SK-N-SH (cell line): Measurements from ENCODE around the gene ADTRP. TPM values are rescaled to one million over a fixed set of nuclear protein-coding genes. Genes with fewer than 3 reads are reported as not detected.

Source experiments
- CTCF ChIA-PET: fragments of 300-600, 350-600 bp; formaldehyde crosslinking; extraction: SDS; loops from one replicate; lab custom pipeline; 2021; lab: Yijun Ruan, JAX
- POLR2A ChIA-PET: fragments of 350-600 bp; sonication (Branson Sonifier 250); formaldehyde crosslinking; extraction: SDS; loops from one replicate; lab custom pipeline; 2020; ENCODE audit warnings: antibody characterized with exemption, inconsistent platforms; lab: Yijun Ruan, JAX
- DNase-seq: peaks from one replicate; pipeline ENCODE4 v3.0.0; 2012
- H2AFZ ChIP-seq: fragments of 200-600 bp; sonication (generic); 2 replicates; pipeline ENCODE4 v1.8.1; 2016; ENCODE audit warnings: antibody characterized with exemption, mild to moderate bottlenecking, low read depth
- H3F3A ChIP-seq: fragments of 200-600 bp; sonication (generic); replicated peaks from 2 replicates; pipeline ENCODE3; 2016; ENCODE audit warnings: antibody characterized with exemption, mild to moderate bottlenecking; ENCODE audit not compliant: insufficient read depth
- H3K27ac ChIP-seq, 2 experiments: fragments of 200-500 bp in 1 of 2; fragments of 200-600 bp in 1 of 2; sonication (Bioruptor generic) in 1 of 2; sonication (generic), shearing (Covaris generic) in 1 of 2; 2 replicates each; pipeline versions ENCODE4 v1.5.1 to v1.6.1; 2014 to 2016; ENCODE audit warnings: low read depth in 2 of 2, inconsistent platforms in 1 of 2, low read length in 1 of 2, mild to moderate bottlenecking in 1 of 2, mixed read lengths in 1 of 2
- H3K27me3 ChIP-seq: fragments of 200-600 bp; sonication (generic), shearing (Covaris generic); 2 replicates; pipeline ENCODE4 v1.6.1; 2016; ENCODE audit warnings: mixed run types; ENCODE audit not compliant: insufficient read depth
- H3K36me3 ChIP-seq, 2 experiments: fragments of 200-500 bp in 1 of 2; fragments of 200-600 bp in 1 of 2; sonication (Bioruptor generic) in 1 of 2; sonication (generic) in 1 of 2; replicated peaks in 1 of 2; 2 replicates each; pipeline versions ENCODE3 to v1.5.1; 2014 to 2016; ENCODE audit warnings: low read length in 1 of 2, mild to moderate bottlenecking in 1 of 2; ENCODE audit not compliant: insufficient read depth in 2 of 2, control insufficient read depth in 1 of 2
- H3K4me1 ChIP-seq, 2 experiments: fragments of 200-500 bp in 1 of 2; fragments of 200-600 bp in 1 of 2; sonication (Bioruptor generic) in 1 of 2; sonication (generic), shearing (Covaris generic) in 1 of 2; 2 replicates each; pipeline versions ENCODE4 v1.5.1 to v1.6.1; 2014 to 2016; ENCODE audit warnings: low read depth in 1 of 2, low read length in 1 of 2, mixed run types in 1 of 2; ENCODE audit not compliant: insufficient read depth in 2 of 2, control insufficient read depth in 1 of 2
- H3K4me2 ChIP-seq: fragments of 200-600 bp; sonication (generic), shearing (Covaris generic); 2 replicates; pipeline ENCODE4 v1.6.1; 2017; ENCODE audit warnings: mixed run types
- H3K4me3 ChIP-seq, 2 experiments: fragments of 200-500 bp in 1 of 2; fragments of 200-600 bp in 1 of 2; sonication (Bioruptor generic) in 1 of 2; sonication (generic), shearing (Covaris generic) in 1 of 2; 2 replicates each; pipeline versions ENCODE4 v1.5.1 to v1.8.1; 2014 to 2016; ENCODE audit warnings: low read depth in 2 of 2, inconsistent platforms in 1 of 2, low read length in 1 of 2, mild to moderate bottlenecking in 1 of 2, mixed read lengths in 1 of 2, moderate library complexity in 1 of 2
- H3K79me2 ChIP-seq: fragments of 200-600 bp; sonication (generic); 2 replicates; pipeline ENCODE4 v1.8.1; 2017; ENCODE audit warnings: mild to moderate bottlenecking; ENCODE audit not compliant: insufficient read depth
- H3K9ac ChIP-seq: fragments of 200-600 bp; sonication (generic); 2 replicates; pipeline ENCODE4 v1.6.1; 2017; ENCODE audit warnings: mixed run types
- H3K9me2 ChIP-seq: fragments of 200-600 bp; sonication (generic); 2 replicates; pipeline ENCODE4 v1.6.1; 2017; ENCODE audit warnings: mixed run types
- H3K9me3 ChIP-seq: fragments of 200-600 bp; sonication (generic); 2 replicates; pipeline ENCODE4 v1.6.1; 2017; ENCODE audit warnings: mixed run types, mild to moderate bottlenecking, moderate library complexity
- H4K20me1 ChIP-seq: fragments of 200-600 bp; sonication (generic); 2 replicates; pipeline ENCODE4 v1.6.1; 2017; ENCODE audit warnings: mild to moderate bottlenecking, mixed run types; ENCODE audit not compliant: insufficient read depth
- ELF1 ChIP-seq: IDR thresholded peaks from 2 replicates; pipeline ENCODE4 v1.4.0; 2012
- EZH2phosphoT487 ChIP-seq: fragments of 200-600 bp; sonication (generic); IDR thresholded peaks from 2 replicates; pipeline ENCODE4 v1.6.1; 2017; ENCODE audit warnings: low read depth, mixed run types, mild to moderate bottlenecking, antibody characterized with exemption, moderate library complexity, borderline replicate concordance
- FOSL2 ChIP-seq: IDR thresholded peaks from 2 replicates; pipeline ENCODE4 v1.4.0; 2012; ENCODE audit warnings: low read depth, mild to moderate bottlenecking, moderate library complexity, borderline replicate concordance
- FOXM1 ChIP-seq: IDR thresholded peaks from 2 replicates; pipeline ENCODE4 v1.4.0; 2012; ENCODE audit warnings: low read depth, mild to moderate bottlenecking
- GABPA ChIP-seq: IDR thresholded peaks from 2 replicates; pipeline ENCODE4 v1.4.0; 2012; ENCODE audit warnings: low read depth, mild to moderate bottlenecking
- MEF2A ChIP-seq: IDR thresholded peaks from 2 replicates; pipeline ENCODE4 v1.4.0; 2012; ENCODE audit warnings: low read depth, borderline replicate concordance
- MXI1 ChIP-seq: IDR thresholded peaks from 2 replicates; pipeline ENCODE4 v1.6.1; 2012; ENCODE audit warnings: mild to moderate bottlenecking, low read depth, low read length, improper control_type of control experiment
- POLR2AphosphoS5 ChIP-seq: IDR thresholded peaks from 2 replicates; pipeline ENCODE4 v1.6.1; 2012; ENCODE audit warnings: low read depth, low read length
- RFX5 ChIP-seq: IDR thresholded peaks from 2 replicates; pipeline ENCODE4 v1.6.1; 2012; ENCODE audit warnings: mild to moderate bottlenecking, improper control_type of control experiment, low read length
- SIN3A ChIP-seq: IDR thresholded peaks from 2 replicates; pipeline ENCODE4 v1.6.1; 2012; ENCODE audit warnings: low read depth, mild to moderate bottlenecking, low read length, moderate library complexity, borderline replicate concordance
- SMC3 ChIP-seq: IDR thresholded peaks from 2 replicates; pipeline ENCODE4 v1.6.1; 2012; ENCODE audit warnings: low read depth, low read length, improper control_type of control experiment
- TEAD4 ChIP-seq: IDR thresholded peaks from 2 replicates; pipeline ENCODE4 v1.4.0; 2012; ENCODE audit warnings: mild to moderate bottlenecking, borderline replicate concordance; ENCODE audit not compliant: insufficient read depth
- USF1 ChIP-seq: IDR thresholded peaks from 2 replicates; pipeline ENCODE4 v1.4.0; 2012; ENCODE audit warnings: low read depth, borderline replicate concordance
- YY1 ChIP-seq: IDR thresholded peaks from 2 replicates; pipeline ENCODE4 v1.4.0; 2012; ENCODE audit warnings: low read depth, mild to moderate bottlenecking
- ZBTB33 ChIP-seq: IDR thresholded peaks from 2 replicates; pipeline ENCODE4 v1.4.0; 2012; ENCODE audit warnings: low read depth, borderline replicate concordance
- WGBS: methylation state at CpG from one replicate; pipeline ENCODE4 v1.1.6; 2017; ENCODE audit warnings: low lambda C conversion rate; 5-methylcytosine and 5-hydroxymethylcytosine counted together
- polyA plus RNA-seq, 3 experiments: library from polyadenylated mRNA; depleted of rRNA; stranded (reverse); fragments of >200 nt; gene quantifications; 2 replicates each; pipeline ENCODE4 v1.2.3, GENCODE V29; 2012
- TF ChIP-seq, protein P1 (sequence below): IDR thresholded peaks from 2 replicates; pipeline ENCODE4; 2012
- TF ChIP-seq, protein P2 (sequence below): IDR thresholded peaks from 2 replicates; pipeline ENCODE4 v1.4.0; 2012; ENCODE audit warnings: low read depth
- TF ChIP-seq, protein P3 (sequence below): IDR thresholded peaks from 2 replicates; pipeline ENCODE4 v1.6.1; 2012; ENCODE audit warnings: mild to moderate bottlenecking, low read depth, low read length, moderate library complexity

ADTRP gene
- polyA plus RNA-seq, 1 of the 3 experiments (the other 2 are of a cell fraction): 0.84 TPM

DNA sequence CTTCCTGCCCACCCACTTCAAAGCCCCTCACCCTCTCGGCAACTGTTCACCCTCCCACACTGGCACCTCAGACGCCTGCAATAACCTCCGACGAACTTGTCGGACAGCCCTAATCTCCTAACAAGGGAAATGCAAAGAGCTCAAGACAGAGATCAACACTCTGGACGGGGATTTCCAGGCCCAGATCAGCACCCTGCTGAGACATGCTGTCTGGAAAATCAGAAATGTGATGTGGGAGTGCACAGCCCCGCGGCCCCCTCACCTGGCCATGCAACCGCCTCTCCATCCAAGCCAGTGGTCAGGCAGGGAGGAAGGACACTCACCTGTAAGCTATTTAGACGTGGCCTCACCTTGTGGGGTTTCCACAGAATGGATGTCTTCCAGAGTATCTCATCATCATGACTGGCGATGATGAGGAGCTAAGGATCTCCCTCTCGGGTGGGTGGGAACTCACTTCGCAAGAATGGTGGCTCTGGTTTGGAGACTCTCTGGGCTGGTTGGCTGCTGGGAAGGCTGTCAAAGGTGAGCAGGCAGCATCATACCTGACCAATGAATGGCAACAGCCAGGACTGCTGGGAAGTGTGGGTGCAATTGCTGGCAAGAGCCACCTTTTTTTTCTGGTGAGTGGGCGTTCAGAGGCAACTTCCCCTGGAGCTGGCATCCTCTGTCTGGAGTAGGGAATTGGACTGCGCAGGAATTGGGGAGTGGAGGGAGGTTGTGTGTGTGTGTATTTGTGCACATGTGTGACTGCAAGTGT is 28.1 kb upstream of the ADTRP start:
- Histone ChIP-seq H3K9me2 (no peaks in the 10 kb centered on the region), H3K79me2 (no peaks in the 10 kb centered on the region), H3K36me3 (no peaks in the 10 kb centered on the region), H2AFZ (no peak overlapping the region), H3K4me2 (no peak overlapping the region), H3K4me1 (peaks cover 4 to 16% of the 10 kb centered on the region in 2 experiments; a peak in 2 of 4 replicates), H3K9ac (no peak overlapping the region), H4K20me1 (no peaks in the 10 kb centered on the region), H3K4me3 (no peak overlapping the region), H3K27ac (no peak overlapping the region), H3K27me3 (no peaks in the 10 kb centered on the region), H3F3A (no peaks in the 10 kb centered on the region), H3K9me3 (no peaks in the 10 kb centered on the region)
- ChIA-PET POLR2A (no interaction called here), CTCF (no interaction called here)
- WGBS: 83% methylated on average over 13 of the region's 15 CpGs
- no peak for TF ChIP-seq MXI1
- TF ChIP-seq RFX5: no peak
- DNase-seq: no peak

DNA sequence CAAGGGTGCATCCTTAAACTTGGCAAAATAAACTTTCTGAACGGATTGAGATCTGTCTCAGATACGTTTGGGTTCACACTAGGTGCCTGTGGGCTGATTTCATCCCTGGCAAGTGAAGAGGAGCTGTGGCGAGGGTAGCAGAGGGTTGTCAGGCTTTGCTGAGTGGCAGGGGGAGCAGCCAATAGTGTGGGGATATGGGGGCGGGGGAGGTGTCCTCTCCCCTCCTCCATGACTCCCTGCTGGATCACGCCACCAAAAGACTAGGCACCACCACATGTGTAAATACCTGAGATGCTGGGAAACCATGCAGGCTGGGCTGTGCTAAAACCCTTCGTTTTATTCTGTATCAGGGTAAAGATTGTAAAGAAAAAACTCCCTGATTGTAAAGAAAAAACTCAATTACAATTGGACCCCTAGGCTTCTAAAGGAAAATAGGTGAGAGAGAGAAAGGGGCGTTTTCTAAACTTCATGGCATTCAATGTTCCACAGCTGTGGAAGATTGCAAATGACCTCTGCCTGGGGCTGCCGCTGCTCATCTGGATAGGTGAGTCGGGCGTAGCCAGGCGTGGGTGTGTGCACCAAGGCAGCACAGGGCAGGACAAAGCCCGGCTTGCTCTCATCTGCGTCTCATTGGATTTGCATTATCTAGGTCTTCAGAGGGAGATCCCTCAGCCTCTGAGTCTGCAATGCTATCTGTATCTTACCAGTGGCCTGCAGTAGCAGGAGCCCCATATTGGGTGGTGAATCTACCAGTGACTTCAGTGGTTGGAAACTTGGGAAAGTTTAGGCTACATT is 26.9 kb upstream of the ADTRP start:
- Histone ChIP-seq H2AFZ (no peak overlapping the region), H3K4me1 (peaks cover 4 to 13% of the 10 kb centered on the region in 2 experiments; a peak in 2 of 4 replicates), H3K4me3 (no peak overlapping the region), H3F3A (no peaks in the 10 kb centered on the region), H3K79me2 (no peaks in the 10 kb centered on the region), H3K27me3 (no peaks in the 10 kb centered on the region), H3K9ac (no peak overlapping the region), H3K27ac (no peak overlapping the region), H3K9me3 (no peaks in the 10 kb centered on the region), H3K4me2 (no peak overlapping the region), H3K36me3 (no peaks in the 10 kb centered on the region), H4K20me1 (no peaks in the 10 kb centered on the region), H3K9me2 (no peaks in the 10 kb centered on the region)
- DNase-seq: no peak
- 93% methylated on average over 10 of the region's 13 CpGs for WGBS
- ChIA-PET POLR2A (no interaction called here), CTCF (interaction anchor here (1.3 kb wide), 1 partner anchor 27 kb away, joined by 3 read pairs; no protein-coding TSS in a partner anchor)
- TF ChIP-seq, protein P1, sequence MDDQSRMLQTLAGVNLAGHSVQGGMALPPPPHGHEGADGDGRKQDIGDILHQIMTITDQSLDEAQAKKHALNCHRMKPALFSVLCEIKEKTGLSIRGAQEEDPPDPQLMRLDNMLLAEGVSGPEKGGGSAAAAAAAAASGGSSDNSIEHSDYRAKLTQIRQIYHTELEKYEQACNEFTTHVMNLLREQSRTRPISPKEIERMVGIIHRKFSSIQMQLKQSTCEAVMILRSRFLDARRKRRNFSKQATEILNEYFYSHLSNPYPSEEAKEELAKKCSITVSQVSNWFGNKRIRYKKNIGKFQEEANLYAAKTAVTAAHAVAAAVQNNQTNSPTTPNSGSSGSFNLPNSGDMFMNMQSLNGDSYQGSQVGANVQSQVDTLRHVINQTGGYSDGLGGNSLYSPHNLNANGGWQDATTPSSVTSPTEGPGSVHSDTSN: no peak
- TF ChIP-seq EZH2phosphoT487 (no peak), ELF1 (no peak), MEF2A (no peak), FOSL2 (no peak), TEAD4 (no peak), ZBTB33 (no peak), YY1 (no peak), SIN3A (no peak), SMC3 (no peak), USF1 (no peak), POLR2AphosphoS5 (no peak), FOXM1 (no peak), GABPA (no peak), RFX5 (no peak)
- TF ChIP-seq, protein P2, sequence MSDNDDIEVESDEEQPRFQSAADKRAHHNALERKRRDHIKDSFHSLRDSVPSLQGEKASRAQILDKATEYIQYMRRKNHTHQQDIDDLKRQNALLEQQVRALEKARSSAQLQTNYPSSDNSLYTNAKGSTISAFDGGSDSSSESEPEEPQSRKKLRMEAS: no peak
- TF ChIP-seq, protein P3, sequence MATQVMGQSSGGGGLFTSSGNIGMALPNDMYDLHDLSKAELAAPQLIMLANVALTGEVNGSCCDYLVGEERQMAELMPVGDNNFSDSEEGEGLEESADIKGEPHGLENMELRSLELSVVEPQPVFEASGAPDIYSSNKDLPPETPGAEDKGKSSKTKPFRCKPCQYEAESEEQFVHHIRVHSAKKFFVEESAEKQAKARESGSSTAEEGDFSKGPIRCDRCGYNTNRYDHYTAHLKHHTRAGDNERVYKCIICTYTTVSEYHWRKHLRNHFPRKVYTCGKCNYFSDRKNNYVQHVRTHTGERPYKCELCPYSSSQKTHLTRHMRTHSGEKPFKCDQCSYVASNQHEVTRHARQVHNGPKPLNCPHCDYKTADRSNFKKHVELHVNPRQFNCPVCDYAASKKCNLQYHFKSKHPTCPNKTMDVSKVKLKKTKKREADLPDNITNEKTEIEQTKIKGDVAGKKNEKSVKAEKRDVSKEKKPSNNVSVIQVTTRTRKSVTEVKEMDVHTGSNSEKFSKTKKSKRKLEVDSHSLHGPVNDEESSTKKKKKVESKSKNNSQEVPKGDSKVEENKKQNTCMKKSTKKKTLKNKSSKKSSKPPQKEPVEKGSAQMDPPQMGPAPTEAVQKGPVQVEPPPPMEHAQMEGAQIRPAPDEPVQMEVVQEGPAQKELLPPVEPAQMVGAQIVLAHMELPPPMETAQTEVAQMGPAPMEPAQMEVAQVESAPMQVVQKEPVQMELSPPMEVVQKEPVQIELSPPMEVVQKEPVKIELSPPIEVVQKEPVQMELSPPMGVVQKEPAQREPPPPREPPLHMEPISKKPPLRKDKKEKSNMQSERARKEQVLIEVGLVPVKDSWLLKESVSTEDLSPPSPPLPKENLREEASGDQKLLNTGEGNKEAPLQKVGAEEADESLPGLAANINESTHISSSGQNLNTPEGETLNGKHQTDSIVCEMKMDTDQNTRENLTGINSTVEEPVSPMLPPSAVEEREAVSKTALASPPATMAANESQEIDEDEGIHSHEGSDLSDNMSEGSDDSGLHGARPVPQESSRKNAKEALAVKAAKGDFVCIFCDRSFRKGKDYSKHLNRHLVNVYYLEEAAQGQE: no peak
